Measurements from ENCODE around the gene TMCC2. TPM values are rescaled to one million over a fixed set of nuclear protein-coding genes. Genes with fewer than 3 reads are reported as not detected.

Gene TMCC2
- total and polyA plus RNA-seq, 2 of the 8 experiments (the other 6 are each of a cell fraction or from before 2014, with no cell fraction given): 6.7 to 6.8 TPM

DNA sequence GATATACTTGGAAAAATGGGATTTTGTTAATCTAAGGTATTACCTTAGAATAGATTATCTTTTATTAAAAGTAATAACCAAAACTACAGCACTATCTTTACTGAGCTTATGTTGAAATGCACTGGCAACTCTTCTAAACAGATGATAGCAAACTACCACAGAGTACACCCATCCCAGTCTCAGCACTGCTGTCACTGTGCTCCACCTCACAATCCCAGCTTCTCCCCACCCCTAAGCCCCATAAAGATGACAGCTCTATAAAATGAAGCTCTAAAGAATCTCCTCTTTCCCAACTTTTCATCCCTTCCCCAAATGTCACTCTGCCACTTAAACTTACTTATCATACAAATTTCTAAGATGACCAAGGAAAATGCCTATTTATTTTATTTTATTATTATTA, 22.7 kb upstream of the TMCC2 start (continued):
- TF ChIP-seq, protein P1, sequence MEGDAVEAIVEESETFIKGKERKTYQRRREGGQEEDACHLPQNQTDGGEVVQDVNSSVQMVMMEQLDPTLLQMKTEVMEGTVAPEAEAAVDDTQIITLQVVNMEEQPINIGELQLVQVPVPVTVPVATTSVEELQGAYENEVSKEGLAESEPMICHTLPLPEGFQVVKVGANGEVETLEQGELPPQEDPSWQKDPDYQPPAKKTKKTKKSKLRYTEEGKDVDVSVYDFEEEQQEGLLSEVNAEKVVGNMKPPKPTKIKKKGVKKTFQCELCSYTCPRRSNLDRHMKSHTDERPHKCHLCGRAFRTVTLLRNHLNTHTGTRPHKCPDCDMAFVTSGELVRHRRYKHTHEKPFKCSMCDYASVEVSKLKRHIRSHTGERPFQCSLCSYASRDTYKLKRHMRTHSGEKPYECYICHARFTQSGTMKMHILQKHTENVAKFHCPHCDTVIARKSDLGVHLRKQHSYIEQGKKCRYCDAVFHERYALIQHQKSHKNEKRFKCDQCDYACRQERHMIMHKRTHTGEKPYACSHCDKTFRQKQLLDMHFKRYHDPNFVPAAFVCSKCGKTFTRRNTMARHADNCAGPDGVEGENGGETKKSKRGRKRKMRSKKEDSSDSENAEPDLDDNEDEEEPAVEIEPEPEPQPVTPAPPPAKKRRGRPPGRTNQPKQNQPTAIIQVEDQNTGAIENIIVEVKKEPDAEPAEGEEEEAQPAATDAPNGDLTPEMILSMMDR (IDR thresholded peaks at IDR 0.05; ENCODE audit: control extremely low read depth in 1 of 3, insufficient read depth in 1 of 3, low read depth in 1 of 3, low read length in 3 of 3): no peak
- no peak for TF ChIP-seq NRF1 (IDR thresholded peaks at IDR 0.05; ENCODE audit: low read depth, low read length)
- no peak for TF ChIP-seq RXRA (IDR thresholded peaks at IDR 0.05; ENCODE audit: insufficient read depth, low read depth, low read length)
- no peak for TF ChIP-seq PHF8 (conservative IDR thresholded peaks at IDR 0.05; ENCODE audit: low read depth, low read length)
- no peak for TF ChIP-seq CEBPB (IDR thresholded peaks at IDR 0.05; ENCODE audit: low read depth, low read length)
- no peak for TF ChIP-seq SUZ12 (IDR thresholded peaks at IDR 0.05; ENCODE audit: low read length)
- no peak for TF ChIP-seq EP300 (IDR thresholded peaks at IDR 0.05; ENCODE audit: borderline replicate concordance in 1 of 2, low read depth in 2 of 2, low read length in 2 of 2)
- TF ChIP-seq CBX5 (IDR thresholded peaks at IDR 0.05; ENCODE audit: low read depth, low read length): no peak
- no peak for TF ChIP-seq HDAC6 (IDR thresholded peaks at IDR 0.05; ENCODE audit: low read depth, low read length)
- no peak for TF ChIP-seq SIN3A (conservative IDR thresholded peaks at IDR 0.05 in 1 of 2, IDR thresholded peaks at IDR 0.05 in 1 of 2; ENCODE audit: low read depth in 1 of 2, low read length in 2 of 2)

Data from H1 (cell line).